H1 (cell line): ENCODE measurements around the gene ACBD6. TPM values are rescaled to one million over a fixed set of nuclear protein-coding genes. Genes with fewer than 3 reads are reported as not detected.

Experiments used
- CHD1 ChIP-seq: IDR thresholded peaks from 2 replicates; pipeline ENCODE4 v1.6.1; 2012; ENCODE audit warnings: low read depth, low read length, improper control_type of control experiment
- EGR1 ChIP-seq: IDR thresholded peaks from 2 replicates; pipeline ENCODE4 v1.6.1; 2011; ENCODE audit warnings: low read depth, low read length, borderline replicate concordance
- KDM5A ChIP-seq: fragments of 200-600 bp; IDR thresholded peaks from 2 replicates; pipeline ENCODE4 v1.7.1; 2012; ENCODE audit warnings: mild to moderate bottlenecking, low read length, inconsistent platforms, mixed read lengths
- RNF2 ChIP-seq: fragments of 200-900, 300-1000 bp; sonication (generic); IDR thresholded peaks from 2 replicates; pipeline ENCODE4 v1.7.1; 2016; ENCODE audit warnings: borderline replicate concordance, low read depth, mild to moderate bottlenecking, antibody characterized with exemption, low read length; ENCODE audit not compliant: poor library complexity, severe bottlenecking; ENCODE audit errors: missing control alignments
- SAP30 ChIP-seq: fragments of 300-600 bp; sonication (generic); IDR thresholded peaks from 2 replicates; pipeline ENCODE4 v1.7.1; 2012; ENCODE audit warnings: low read length, moderate library complexity, mild to moderate bottlenecking, inconsistent platforms; ENCODE audit not compliant: insufficient read depth, insufficient replicate concordance
- polyA plus RNA-seq, 7 experiments: library from polyadenylated mRNA; depleted of rRNA in 3 of 7; stranded (reverse) in 5 of 7; unstranded in 2 of 7; fragments of >200 nt in 5 of 7; fragments of 200-250 nt in 2 of 7; gene quantifications; 1 replicate in 5 of 7; 2 replicates in 1 of 7; 4 replicates in 1 of 7; pipeline versions ENCODE4 v1.2.1 to v1.2.3, GENCODE V29; 2011 to 2013; ENCODE audit warnings: missing spikeins in 2 of 7, mixed read lengths in 2 of 7
- total RNA-seq: library from RNA; stranded (reverse); fragmentation: NEBNext Ultra II Directional; extraction: Animal tissue kit (Norgen Biotek cat#: 25700); gene quantifications from 2 replicates; pipeline ENCODE4 v1.2.1, GENCODE V29; 2021

Gene ACBD6
- total and polyA plus RNA-seq, 2 of the 8 experiments (the other 6 are each of a cell fraction or from before 2014, with no cell fraction given): 52.0 to 67.7 TPM

- TF ChIP-seq RNF2: no peak
- TF ChIP-seq SAP30: no peak
- no peak for TF ChIP-seq EGR1
- no peak for TF ChIP-seq CHD1
- no peak for TF ChIP-seq KDM5A
Observed at GRCh38 chr1:180262628-180263488, 239.5 kb downstream of the ACBD6 start (continued).
